Tibial nerve (tissue), 3 donors: ENCODE measurements around the gene EFCAB12.

Experiments used
- POLR2A ChIP-seq, 2 donors: fragments of 450-650 bp; IDR thresholded peaks; one replicate each; pipeline ENCODE4 v1.6.1; 2017; ENCODE audit warnings: antibody characterized with exemption in 2 of 2, mild to moderate bottlenecking in 2 of 2, moderate library complexity in 2 of 2
- TF ChIP-seq, protein P1 (sequence below), 5 experiments: fragments of 200-600 bp in 3 of 5; fragments of 450-650 bp in 2 of 5; sonication (generic) in 3 of 5; IDR thresholded peaks; one replicate each; pipeline ENCODE4 v1.5.1; 2016 to 2019; ENCODE audit warnings: antibody characterized with exemption in 5 of 5, mild to moderate bottlenecking in 3 of 5, moderate library complexity in 2 of 5

DNA sequence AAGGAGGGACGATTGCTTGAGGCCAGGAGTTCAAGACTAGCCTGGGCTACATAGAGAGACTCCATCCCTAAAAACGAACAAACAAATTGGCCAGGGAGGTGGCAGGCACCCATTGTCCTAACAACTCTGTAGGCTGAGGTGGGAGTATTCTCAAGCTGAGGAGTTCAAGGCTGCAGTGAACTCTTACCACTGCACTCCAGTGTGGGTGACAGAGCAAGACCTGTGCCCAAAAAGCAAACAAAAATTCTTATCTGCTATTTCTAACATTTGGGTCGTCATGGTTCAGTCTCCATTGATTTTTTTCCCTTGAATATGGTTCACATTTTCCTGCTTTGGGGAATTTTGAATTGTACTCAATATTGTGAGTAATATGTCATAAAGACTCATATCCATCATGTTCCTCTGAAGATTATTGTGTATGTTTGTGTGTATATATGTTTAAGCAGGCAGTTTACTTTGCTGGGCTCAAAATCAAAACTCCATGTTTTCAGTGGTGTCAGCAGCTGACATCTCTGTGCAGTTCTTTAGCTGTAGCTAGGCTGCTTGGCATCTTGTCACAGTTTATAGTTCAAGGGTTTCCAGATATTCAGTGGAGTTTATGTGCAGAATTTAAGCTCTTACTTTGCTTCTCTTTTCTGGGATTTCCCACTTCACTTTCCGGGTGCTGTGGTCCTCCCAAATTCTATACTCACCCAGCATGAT lies 44.8 kb upstream of the EFCAB12 start:
- TF ChIP-seq, protein P1, sequence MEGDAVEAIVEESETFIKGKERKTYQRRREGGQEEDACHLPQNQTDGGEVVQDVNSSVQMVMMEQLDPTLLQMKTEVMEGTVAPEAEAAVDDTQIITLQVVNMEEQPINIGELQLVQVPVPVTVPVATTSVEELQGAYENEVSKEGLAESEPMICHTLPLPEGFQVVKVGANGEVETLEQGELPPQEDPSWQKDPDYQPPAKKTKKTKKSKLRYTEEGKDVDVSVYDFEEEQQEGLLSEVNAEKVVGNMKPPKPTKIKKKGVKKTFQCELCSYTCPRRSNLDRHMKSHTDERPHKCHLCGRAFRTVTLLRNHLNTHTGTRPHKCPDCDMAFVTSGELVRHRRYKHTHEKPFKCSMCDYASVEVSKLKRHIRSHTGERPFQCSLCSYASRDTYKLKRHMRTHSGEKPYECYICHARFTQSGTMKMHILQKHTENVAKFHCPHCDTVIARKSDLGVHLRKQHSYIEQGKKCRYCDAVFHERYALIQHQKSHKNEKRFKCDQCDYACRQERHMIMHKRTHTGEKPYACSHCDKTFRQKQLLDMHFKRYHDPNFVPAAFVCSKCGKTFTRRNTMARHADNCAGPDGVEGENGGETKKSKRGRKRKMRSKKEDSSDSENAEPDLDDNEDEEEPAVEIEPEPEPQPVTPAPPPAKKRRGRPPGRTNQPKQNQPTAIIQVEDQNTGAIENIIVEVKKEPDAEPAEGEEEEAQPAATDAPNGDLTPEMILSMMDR (IDR thresholded peaks at IDR 0.05): no peak
- no peak for TF ChIP-seq POLR2A (IDR thresholded peaks at IDR 0.05)
